ENCODE measurements around the gene PPP1R3G.

GRCh38 chr6:5108068-5108467, 22.9 kb downstream of the PPP1R3G start:
- TF ChIP-seq ATF2 (CRISPR knock-in tag; IDR thresholded peaks at IDR 0.05; ENCODE audit: borderline replicate concordance, low read depth) (no peak), CTCF (IDR thresholded peaks at IDR 0.05) (no peak), ZNF263 (CRISPR knock-in tag; IDR thresholded peaks at IDR 0.05; ENCODE audit: low read depth) (no peak)
